Right renal pelvis (tissue), 4 donors: ENCODE data around the gene SPRING1. TPM values are rescaled to one million over a fixed set of nuclear protein-coding genes. Genes with fewer than 3 reads are reported as not detected.

Source experiments
- polyA plus RNA-seq, 4 donors: library from polyadenylated mRNA; unstranded; fragments of 120-200 nt; gene quantifications; one replicate each; pipeline ENCODE4 v1.2.1, GENCODE V29; 2013; ENCODE audit not compliant: insufficient read length in 4 of 4

SPRING1 gene
- polyA plus RNA-seq, 4 donors, result 35.3 to 39.9 (median 37.3) TPM

Other genes starting within 250 kb of the SPRING1 start
- 10 to 100 TPM in 1 of 4 donors, 1 to 10 TPM in 3; 3.6 to 11.1 (median 8.0) TPM for gene MAP1LC3B2, start 178.7 kb downstream of the SPRING1 start, polyA plus RNA-seq
- 1 to 10 TPM; 4.7 to 6.2 (median 4.9) TPM for gene RNFT2, start 246 bp upstream of the SPRING1 start, polyA plus RNA-seq
- under 1 TPM; 0.24 to 0.65 (median 0.45) TPM for gene HRK, start 143.4 kb upstream of the SPRING1 start, polyA plus RNA-seq
- gene FBXW8, start 172.9 kb upstream of the SPRING1 start, polyA plus RNA-seq, result 10 to 100 TPM; 22.1 to 25.6 (median 23.7) TPM